OCI-LY3 (cell line): ENCODE measurements around the gene NELL1.
"Not testable (repeated sequence)": the region's sequence is repeated elsewhere in the genome, so short reads cannot be mapped to it uniquely, and the experiment has no call there.

Experiments used
- H2AFZ ChIP-seq: fragments of 200-600, 300-600 bp; shearing (Covaris generic); 2 replicates; pipeline ENCODE4 v1.6.0; 2014; ENCODE audit warnings: antibody characterized with exemption, low read depth, low read length
- H3K27ac ChIP-seq: fragments of 200-600, 300-600 bp; sonication (generic); 2 replicates; pipeline ENCODE4 v1.5.1; 2014; ENCODE audit warnings: mild to moderate bottlenecking, low read length, moderate library complexity, mixed read lengths
- H3K27me3 ChIP-seq: fragments of 200-600, 300-600 bp; sonication (generic); 2 replicates; pipeline ENCODE4 v1.6.1; 2014; ENCODE audit warnings: low read depth, low read length, mixed read lengths
- H3K36me3 ChIP-seq: fragments of 200-600, 300-600 bp; sonication (generic); replicated peaks from 2 replicates; pipeline ENCODE3; 2014; ENCODE audit warnings: low read depth, low read length, mixed read lengths
- H3K4me1 ChIP-seq: fragments of 300-600, 200-600 bp; sonication (generic); 2 replicates; pipeline ENCODE4 v1.6.1; 2014; ENCODE audit warnings: low read length, mixed read lengths
- H3K4me2 ChIP-seq: fragments of 200-600, 300-600 bp; sonication (generic); 2 replicates; pipeline ENCODE4 v1.6.1; 2014; ENCODE audit warnings: low read length, mixed read lengths
- H3K4me3 ChIP-seq: fragments of 300-600, 200-600 bp; sonication (generic); 2 replicates; pipeline ENCODE4 v1.5.1; 2014; ENCODE audit warnings: antibody characterized with exemption, mild to moderate bottlenecking, low read length, moderate library complexity
- H3K79me2 ChIP-seq: fragments of 300-600, 200-600 bp; shearing (Covaris generic); 2 replicates; pipeline ENCODE4 v1.6.1; 2014; ENCODE audit warnings: mild to moderate bottlenecking, low read length, mixed read lengths
- H3K9ac ChIP-seq: fragments of 300-600, 200-600 bp; shearing (Covaris generic); 2 replicates; pipeline ENCODE4 v1.6.0; 2014; ENCODE audit warnings: mild to moderate bottlenecking, low read length, moderate library complexity
- H3K9me3 ChIP-seq: fragments of 200-600, 300-600 bp; shearing (Covaris generic); 2 replicates; pipeline ENCODE4 v1.6.1; 2014; ENCODE audit warnings: low read length, mixed read lengths; ENCODE audit not compliant: insufficient read depth
- H4K20me1 ChIP-seq: fragments of 200-600, 300-600 bp; sonication (generic); 2 replicates; pipeline ENCODE4 v1.6.1; 2016; ENCODE audit warnings: low read length, mixed read lengths; ENCODE audit not compliant: insufficient read depth
- CTCF ChIP-seq: fragments of 200-600, 300-600 bp; sonication (generic); IDR thresholded peaks from 2 replicates; pipeline ENCODE4 v1.5.1; 2014; ENCODE audit warnings: antibody characterized with exemption, low read length, low read depth
- EZH2phosphoT487 ChIP-seq: fragments of 200-600 bp; shearing (Covaris generic); IDR thresholded peaks from 2 replicates; pipeline ENCODE4 v1.6.1; 2018; ENCODE audit warnings: antibody characterized with exemption, mixed run types, low read depth

NELL1 gene

DNA sequence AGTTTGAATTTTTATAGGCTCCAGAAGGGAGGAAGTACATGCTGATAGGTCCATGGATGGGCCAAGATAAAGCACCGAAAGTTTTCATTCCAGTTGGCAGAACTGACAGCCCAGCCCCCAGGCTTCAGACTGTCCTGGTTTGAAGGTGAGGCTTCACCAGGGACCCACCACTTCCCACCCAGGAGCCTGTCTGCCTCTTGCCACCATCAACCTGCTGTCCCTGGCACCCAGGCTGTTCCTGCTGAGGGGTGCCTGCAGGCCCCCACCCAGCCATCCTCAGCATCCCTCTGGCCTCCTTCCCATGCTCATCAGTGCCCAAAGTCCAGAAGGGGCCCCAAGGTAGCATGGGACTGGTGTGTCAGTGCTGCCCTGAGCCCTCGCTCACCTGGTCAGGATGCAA lies 463.9 kb downstream of the NELL1 start:
- Histone ChIP-seq H2AFZ (no peak overlapping the region), H3K4me3 (no peak overlapping the region), H3K36me3 (no peaks in the 10 kb centered on the region), H3K4me2 (no peak overlapping the region), H3K4me1 (no peaks in the 10 kb centered on the region), H3K9me3 (no peaks in the 10 kb centered on the region), H4K20me1 (no peaks in the 10 kb centered on the region), H3K79me2 (no peaks in the 10 kb centered on the region), H3K27ac (no peak overlapping the region), H3K9ac (no peak overlapping the region), H3K27me3 (no peaks in the 10 kb centered on the region)
- TF ChIP-seq CTCF, result no peak
- TF ChIP-seq EZH2phosphoT487, result no peak

GRCh38 chr11:21133722-21134121 lies 464.3 kb downstream of the NELL1 start:
- Histone ChIP-seq H3K79me2 (no peaks in the 10 kb centered on the region), H3K4me1 (no peaks in the 10 kb centered on the region), H3K27ac (no peak overlapping the region), H2AFZ (no peak overlapping the region), H3K27me3 (no peaks in the 10 kb centered on the region), H3K36me3 (no peaks in the 10 kb centered on the region), H3K4me2 (no peak overlapping the region), H3K9ac (no peak overlapping the region), H3K9me3 (no peaks in the 10 kb centered on the region), H3K4me3 (no peak overlapping the region), H4K20me1 (no peaks in the 10 kb centered on the region)
- TF ChIP-seq EZH2phosphoT487, result no peak

DNA sequence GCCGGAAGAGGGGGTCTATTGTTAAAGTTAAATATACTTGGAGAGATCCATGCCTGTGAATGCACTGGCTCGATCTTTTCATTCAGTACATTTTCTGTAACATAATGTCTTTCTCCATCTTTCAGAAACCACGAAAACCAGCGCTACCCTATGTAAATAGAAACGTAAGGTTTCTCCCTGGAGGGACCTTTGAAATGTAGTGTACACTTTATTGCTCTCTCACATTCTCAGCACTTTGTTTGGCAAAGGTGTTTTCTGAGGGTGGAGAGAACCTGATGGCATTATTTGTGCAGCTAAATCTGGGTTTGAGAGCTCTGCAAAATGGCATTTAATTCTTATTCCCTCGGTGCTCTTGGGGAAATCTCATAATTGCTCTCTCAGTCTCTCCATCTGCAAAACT lies 468.4 kb downstream of the NELL1 start:
- Histone ChIP-seq H3K4me3 (no peak overlapping the region), H3K36me3 (no peaks in the 10 kb centered on the region), H3K9ac (no peak overlapping the region), H3K27ac (no peak overlapping the region), H3K4me2 (no peak overlapping the region), H3K79me2 (no peaks in the 10 kb centered on the region), H3K4me1 (no peaks in the 10 kb centered on the region), H4K20me1 (no peaks in the 10 kb centered on the region), H2AFZ (no peak overlapping the region), H3K9me3 (no peaks in the 10 kb centered on the region), H3K27me3 (no peaks in the 10 kb centered on the region)
- TF ChIP-seq CTCF (no peak), EZH2phosphoT487 (no peak)

DNA sequence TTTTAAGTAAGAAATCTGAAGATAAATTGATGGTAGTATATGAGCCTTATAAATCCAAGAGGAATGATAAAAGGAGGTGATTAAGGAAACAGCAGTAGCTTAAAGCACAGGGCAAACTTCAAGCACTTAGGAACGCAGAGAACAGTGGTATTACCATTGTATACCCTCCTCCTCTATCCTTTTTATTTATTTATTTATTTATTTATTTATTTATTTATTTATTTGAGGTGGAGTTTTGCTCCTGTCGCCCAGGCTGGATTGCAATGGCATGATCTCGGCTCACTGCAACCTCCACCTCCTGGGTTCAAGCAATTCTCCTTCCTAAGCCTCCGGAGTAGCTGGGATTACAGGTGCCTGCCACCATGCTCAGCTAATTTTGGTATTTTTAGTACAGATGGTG lies 472.2 kb downstream of the NELL1 start:
- not testable (repeated sequence) for H3K4me1 ChIP-seq, H3K79me2 ChIP-seq, H4K20me1 ChIP-seq, H3K9ac ChIP-seq, H3K4me2 ChIP-seq, H3K36me3 ChIP-seq, H3K9me3 ChIP-seq, H2AFZ ChIP-seq, H3K4me3 ChIP-seq, H3K27ac ChIP-seq, H3K27me3 ChIP-seq

GRCh38 chr11:21142007-21142406 lies 472.6 kb downstream of the NELL1 start:
- TF ChIP-seq CTCF (peak; percentile 47), EZH2phosphoT487 (no peak)
- no peaks in the 10 kb centered on the region for H3K4me1 ChIP-seq
- H2AFZ ChIP-seq, result no peak overlapping the region
- no peak overlapping the region for H3K4me2 ChIP-seq
- no peak overlapping the region for H3K4me3 ChIP-seq
- H4K20me1 ChIP-seq, result no peaks in the 10 kb centered on the region
- H3K27ac ChIP-seq, result no peak overlapping the region
- no peaks in the 10 kb centered on the region for H3K9me3 ChIP-seq
- H3K9ac ChIP-seq, result no peak overlapping the region
- H3K36me3 ChIP-seq, result no peaks in the 10 kb centered on the region
- no peaks in the 10 kb centered on the region for H3K27me3 ChIP-seq
- H3K79me2 ChIP-seq, result no peaks in the 10 kb centered on the region
